Measurements from ENCODE around the gene SMC6.

SMC6 gene

GRCh38 chr2:17649026-17649425 is 104.6 kb downstream of the SMC6 start:
- Histone ChIP-seq H3K9me3 (ENCODE audit: low read length) (no peaks in the 10 kb centered on the region), H3K4me1 (ENCODE audit: insufficient read depth, low read length) (no peaks in the 10 kb centered on the region), H3K27me3 (ENCODE audit: insufficient read depth, low read length) (no peaks in the 10 kb centered on the region), H3K36me3 (ENCODE audit: insufficient read depth, low read length) (no peaks in the 10 kb centered on the region), H2AFZ (ENCODE audit: low read depth, low read length) (no peak overlapping the region), H3K4me3 (ENCODE audit: low read length) (no peak overlapping the region)

- Histone ChIP-seq H3K4me3 (ENCODE audit: low read length) (no peak overlapping the region), H2AFZ (ENCODE audit: low read depth, low read length) (no peak overlapping the region), H3K36me3 (ENCODE audit: insufficient read depth, low read length) (no peaks in the 10 kb centered on the region), H3K9me3 (ENCODE audit: low read length) (no peaks in the 10 kb centered on the region), H3K27me3 (ENCODE audit: insufficient read depth, low read length) (no peaks in the 10 kb centered on the region), H3K4me1 (ENCODE audit: insufficient read depth, low read length) (no peaks in the 10 kb centered on the region)
Observed at GRCh38 chr2:17648581-17648980, 105.0 kb downstream of the SMC6 start.

GRCh38 chr2:17646838-17647701 is 106.5 kb downstream of the SMC6 start:
- H3K9me3 ChIP-seq (ENCODE audit: low read length) = no peaks in the 10 kb centered on the region
- H3K36me3 ChIP-seq (ENCODE audit: insufficient read depth, low read length) = no peaks in the 10 kb centered on the region
- H2AFZ ChIP-seq (ENCODE audit: low read depth, low read length) = no peak overlapping the region
- H3K4me3 ChIP-seq (ENCODE audit: low read length) = no peak overlapping the region
- no peaks in the 10 kb centered on the region for H3K27me3 ChIP-seq (ENCODE audit: insufficient read depth, low read length)
- H3K4me1 ChIP-seq (ENCODE audit: insufficient read depth, low read length) = no peaks in the 10 kb centered on the region

- H3K27me3 ChIP-seq (ENCODE audit: insufficient read depth, low read length) = no peaks in the 10 kb centered on the region
- H3K9me3 ChIP-seq (ENCODE audit: low read length) = no peaks in the 10 kb centered on the region
- H3K4me1 ChIP-seq (ENCODE audit: insufficient read depth, low read length) = no peaks in the 10 kb centered on the region
- no peaks in the 10 kb centered on the region for H3K36me3 ChIP-seq (ENCODE audit: insufficient read depth, low read length)
- H2AFZ ChIP-seq (ENCODE audit: low read depth, low read length) = no peak overlapping the region
- no peak overlapping the region for H3K4me3 ChIP-seq (ENCODE audit: low read length)
Observed at GRCh38 chr2:17646081-17646554, 107.5 kb downstream of the SMC6 start.

GRCh38 chr2:17644997-17645720 is 108.5 kb downstream of the SMC6 start:
- Histone ChIP-seq H3K9me3 (ENCODE audit: low read length) (no peaks in the 10 kb centered on the region), H3K4me1 (ENCODE audit: insufficient read depth, low read length) (no peaks in the 10 kb centered on the region)

GRCh38 chr2:17643031-17643615 is 110.5 kb downstream of the SMC6 start:
- no peaks in the 10 kb centered on the region for H3K9me3 ChIP-seq (ENCODE audit: low read length)
- no peaks in the 10 kb centered on the region for H3K4me1 ChIP-seq (ENCODE audit: insufficient read depth, low read length)
- H2AFZ ChIP-seq (ENCODE audit: low read depth, low read length) = no peak overlapping the region
- H3K36me3 ChIP-seq (ENCODE audit: insufficient read depth, low read length) = no peaks in the 10 kb centered on the region
- no peak overlapping the region for H3K4me3 ChIP-seq (ENCODE audit: low read length)
- H3K27me3 ChIP-seq (ENCODE audit: insufficient read depth, low read length) = no peaks in the 10 kb centered on the region

More at GRCh38 chr2:17644997-17645720, 108.5 kb downstream of the SMC6 start:
- Histone ChIP-seq H3K4me3 (ENCODE audit: low read length) (no peak overlapping the region), H3K36me3 (ENCODE audit: insufficient read depth, low read length) (no peaks in the 10 kb centered on the region), H2AFZ (ENCODE audit: low read depth, low read length) (no peak overlapping the region), H3K27me3 (ENCODE audit: insufficient read depth, low read length) (no peaks in the 10 kb centered on the region)

- no peaks in the 10 kb centered on the region for H3K27me3 ChIP-seq (ENCODE audit: insufficient read depth, low read length)
- no peak overlapping the region for H3K4me3 ChIP-seq (ENCODE audit: low read length)
- H2AFZ ChIP-seq (ENCODE audit: low read depth, low read length) = no peak overlapping the region
- no peaks in the 10 kb centered on the region for H3K36me3 ChIP-seq (ENCODE audit: insufficient read depth, low read length)
- H3K9me3 ChIP-seq (ENCODE audit: low read length) = no peaks in the 10 kb centered on the region
- peaks cover 8% of the 10 kb centered on the region for H3K4me1 ChIP-seq (ENCODE audit: insufficient read depth, low read length)
Observed at GRCh38 chr2:17640406-17640805, 113.2 kb downstream of the SMC6 start.

- no peaks in the 10 kb centered on the region for H3K36me3 ChIP-seq (ENCODE audit: insufficient read depth, low read length)
- peaks cover 16% of the 10 kb centered on the region for H3K4me1 ChIP-seq (ENCODE audit: insufficient read depth, low read length)
- H3K4me3 ChIP-seq (ENCODE audit: low read length) = no peak overlapping the region
- no peak overlapping the region for H2AFZ ChIP-seq (ENCODE audit: low read depth, low read length)
- no peaks in the 10 kb centered on the region for H3K27me3 ChIP-seq (ENCODE audit: insufficient read depth, low read length)
- H3K9me3 ChIP-seq (ENCODE audit: low read length) = no peaks in the 10 kb centered on the region
Observed at GRCh38 chr2:17638196-17638743, 115.3 kb downstream of the SMC6 start.

- Histone ChIP-seq H3K27me3 (ENCODE audit: insufficient read depth, low read length) (no peaks in the 10 kb centered on the region), H3K36me3 (ENCODE audit: insufficient read depth, low read length) (no peaks in the 10 kb centered on the region), H2AFZ (ENCODE audit: low read depth, low read length) (no peak overlapping the region), H3K9me3 (ENCODE audit: low read length) (no peaks in the 10 kb centered on the region), H3K4me3 (ENCODE audit: low read length) (no peak overlapping the region), H3K4me1 (ENCODE audit: insufficient read depth, low read length) (peaks cover 16% of the 10 kb centered on the region)
Observed at GRCh38 chr2:17637131-17637906, 116.3 kb downstream of the SMC6 start.

GRCh38 chr2:17636257-17636656 is 117.4 kb downstream of the SMC6 start:
- Histone ChIP-seq H2AFZ (ENCODE audit: low read depth, low read length) (no peak overlapping the region), H3K9me3 (ENCODE audit: low read length) (no peaks in the 10 kb centered on the region), H3K27me3 (ENCODE audit: insufficient read depth, low read length) (no peaks in the 10 kb centered on the region), H3K4me3 (ENCODE audit: low read length) (no peak overlapping the region), H3K4me1 (ENCODE audit: insufficient read depth, low read length) (peaks cover 16% of the 10 kb centered on the region), H3K36me3 (ENCODE audit: insufficient read depth, low read length) (no peaks in the 10 kb centered on the region)

GRCh38 chr2:17634997-17635396 is 118.6 kb downstream of the SMC6 start:
- no peaks in the 10 kb centered on the region for H3K36me3 ChIP-seq (ENCODE audit: insufficient read depth, low read length)
- no peaks in the 10 kb centered on the region for H3K9me3 ChIP-seq (ENCODE audit: low read length)
- no peak overlapping the region for H3K4me3 ChIP-seq (ENCODE audit: low read length)
- H3K27me3 ChIP-seq (ENCODE audit: insufficient read depth, low read length) = no peaks in the 10 kb centered on the region
- H2AFZ ChIP-seq (ENCODE audit: low read depth, low read length) = no peak overlapping the region
- H3K4me1 ChIP-seq (ENCODE audit: insufficient read depth, low read length) = peaks cover 16% of the 10 kb centered on the region

GRCh38 chr2:17630089-17630488 is 123.5 kb downstream of the SMC6 start:
- Histone ChIP-seq H3K9me3 (ENCODE audit: low read length) (no peaks in the 10 kb centered on the region), H3K4me3 (ENCODE audit: low read length) (no peak overlapping the region), H3K4me1 (ENCODE audit: insufficient read depth, low read length) (peaks cover 8% of the 10 kb centered on the region), H3K27me3 (ENCODE audit: insufficient read depth, low read length) (no peaks in the 10 kb centered on the region), H3K36me3 (ENCODE audit: insufficient read depth, low read length) (no peaks in the 10 kb centered on the region), H2AFZ (ENCODE audit: low read depth, low read length) (no peak overlapping the region)
